ENCODE data around the gene CDCA7.

Gene CDCA7

GRCh38 chr2:173417341-173417740 is 62.7 kb downstream of the CDCA7 start:
- H3K4me3 ChIP-seq (replicated peaks; ENCODE audit: insufficient read depth, low read length) = no peak overlapping the region
- H3K27me3 ChIP-seq (ENCODE audit: insufficient read depth, poor library complexity, severe bottlenecking) = no peaks in the 10 kb centered on the region
- no peak overlapping the region for H3K27ac ChIP-seq (replicated peaks)
- no peak for TF ChIP-seq CTCF (IDR thresholded peaks at IDR 0.05; ENCODE audit: insufficient read depth, low read length)
- TF ChIP-seq GABPA (IDR thresholded peaks at IDR 0.05; ENCODE audit: low read depth) = no peak
- no peak for TF ChIP-seq SPI1 (IDR thresholded peaks at IDR 0.05; ENCODE audit: borderline replicate concordance, low read depth)
- TF ChIP-seq, protein P1, sequence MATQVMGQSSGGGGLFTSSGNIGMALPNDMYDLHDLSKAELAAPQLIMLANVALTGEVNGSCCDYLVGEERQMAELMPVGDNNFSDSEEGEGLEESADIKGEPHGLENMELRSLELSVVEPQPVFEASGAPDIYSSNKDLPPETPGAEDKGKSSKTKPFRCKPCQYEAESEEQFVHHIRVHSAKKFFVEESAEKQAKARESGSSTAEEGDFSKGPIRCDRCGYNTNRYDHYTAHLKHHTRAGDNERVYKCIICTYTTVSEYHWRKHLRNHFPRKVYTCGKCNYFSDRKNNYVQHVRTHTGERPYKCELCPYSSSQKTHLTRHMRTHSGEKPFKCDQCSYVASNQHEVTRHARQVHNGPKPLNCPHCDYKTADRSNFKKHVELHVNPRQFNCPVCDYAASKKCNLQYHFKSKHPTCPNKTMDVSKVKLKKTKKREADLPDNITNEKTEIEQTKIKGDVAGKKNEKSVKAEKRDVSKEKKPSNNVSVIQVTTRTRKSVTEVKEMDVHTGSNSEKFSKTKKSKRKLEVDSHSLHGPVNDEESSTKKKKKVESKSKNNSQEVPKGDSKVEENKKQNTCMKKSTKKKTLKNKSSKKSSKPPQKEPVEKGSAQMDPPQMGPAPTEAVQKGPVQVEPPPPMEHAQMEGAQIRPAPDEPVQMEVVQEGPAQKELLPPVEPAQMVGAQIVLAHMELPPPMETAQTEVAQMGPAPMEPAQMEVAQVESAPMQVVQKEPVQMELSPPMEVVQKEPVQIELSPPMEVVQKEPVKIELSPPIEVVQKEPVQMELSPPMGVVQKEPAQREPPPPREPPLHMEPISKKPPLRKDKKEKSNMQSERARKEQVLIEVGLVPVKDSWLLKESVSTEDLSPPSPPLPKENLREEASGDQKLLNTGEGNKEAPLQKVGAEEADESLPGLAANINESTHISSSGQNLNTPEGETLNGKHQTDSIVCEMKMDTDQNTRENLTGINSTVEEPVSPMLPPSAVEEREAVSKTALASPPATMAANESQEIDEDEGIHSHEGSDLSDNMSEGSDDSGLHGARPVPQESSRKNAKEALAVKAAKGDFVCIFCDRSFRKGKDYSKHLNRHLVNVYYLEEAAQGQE (IDR thresholded peaks at IDR 0.05; ENCODE audit: insufficient replicate concordance, low read depth) = no peak
- no peak for TF ChIP-seq POLR2AphosphoS5 (IDR thresholded peaks at IDR 0.05; ENCODE audit: low read depth)
- DNase-seq (ENCODE audit: low read depth in 1 of 2, low spot score in 1 of 2) = no peak

- Histone ChIP-seq H3K27me3 (ENCODE audit: insufficient read depth, poor library complexity, severe bottlenecking) (no peaks in the 10 kb centered on the region), H3K4me3 (replicated peaks; ENCODE audit: insufficient read depth, low read length) (no peak overlapping the region), H3K27ac (replicated peaks) (no peak overlapping the region)
- TF ChIP-seq, protein P1 (IDR thresholded peaks at IDR 0.05; ENCODE audit: insufficient replicate concordance, low read depth) = no peak
- TF ChIP-seq GABPA (IDR thresholded peaks at IDR 0.05; ENCODE audit: low read depth) (no peak), SPI1 (IDR thresholded peaks at IDR 0.05; ENCODE audit: borderline replicate concordance, low read depth) (no peak), CTCF (IDR thresholded peaks at IDR 0.05; ENCODE audit: insufficient read depth, low read length) (no peak), POLR2AphosphoS5 (IDR thresholded peaks at IDR 0.05; ENCODE audit: low read depth) (no peak)
- DNase-seq (ENCODE audit: low read depth in 1 of 2, low spot score in 1 of 2) = no peak
These were observed 63.1 kb downstream of the CDCA7 start for GRCh38 chr2:173417802-173418201.

Measured in HL-60 (cell line).